Brain microvascular endothelial cell (primary cell): ENCODE results near the gene NFATC1.
"Not testable (repeated sequence)": the region's sequence is repeated elsewhere in the genome, so short reads cannot be mapped to it uniquely, and the experiment has no call there.

Experiments used
- DNase-seq: peaks from one replicate; pipeline ENCODE4 v3.0.0-alpha.2; 2020
- H3K27ac ChIP-seq: fragments of 250-450 bp; sonication (Bioruptor Pico); 2 replicates; pipeline ENCODE4 v1.5.1; 2020; ENCODE audit warnings: mild to moderate bottlenecking, moderate library complexity
- H3K27me3 ChIP-seq: fragments of 250-450 bp; sonication (Bioruptor Pico); replicated peaks from 2 replicates; pipeline ENCODE4 v1.5.1; 2020; ENCODE audit warnings: mild to moderate bottlenecking
- H3K36me3 ChIP-seq: fragments of 250-450 bp; sonication (Bioruptor Pico); replicated peaks from 2 replicates; pipeline ENCODE4 v1.5.1; 2020; ENCODE audit warnings: mild to moderate bottlenecking
- H3K4me3 ChIP-seq: 2 replicates; pipeline ENCODE4 v1.5.1; 2011; ENCODE audit warnings: low read depth, mild to moderate bottlenecking, control low read depth, low read length, moderate library complexity
- in situ Hi-C: cut with HindIII; loops from 2 replicates; pipeline ENCODE4 v1.10.0; 2017; ENCODE audit warnings: low sequenced_read_pairs, low pct_ligation_motif_present
- TF ChIP-seq, protein P1 (sequence below): IDR thresholded peaks from 2 replicates; pipeline ENCODE4 v1.5.1; 2011; ENCODE audit warnings: low read depth, mild to moderate bottlenecking, moderate library complexity, low read length, control low read depth, inconsistent platforms; ENCODE audit errors: missing control alignments

The NFATC1 gene

DNA sequence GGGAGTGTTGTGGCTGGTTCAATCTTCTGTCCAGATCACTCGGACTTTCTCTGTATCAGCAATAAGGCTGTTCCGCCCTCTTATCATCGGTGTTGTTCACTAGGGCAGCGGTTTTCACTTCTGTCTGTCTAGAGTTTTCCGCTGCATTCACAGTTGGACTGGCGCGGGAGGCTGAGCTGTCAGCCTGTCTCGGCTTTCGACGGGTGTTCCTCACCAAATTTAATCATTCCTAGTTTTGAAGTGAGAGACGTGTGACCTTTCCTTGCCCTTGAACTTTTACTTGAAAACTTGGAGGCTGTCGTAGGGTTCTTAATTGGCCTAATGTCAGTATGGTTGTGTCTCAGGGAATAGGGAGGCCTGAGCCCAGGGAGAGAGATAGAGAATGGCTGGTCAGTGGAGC lies 108.3 kb downstream of the NFATC1 start:
- Histone ChIP-seq H3K36me3 (no peaks in the 10 kb centered on the region), H3K4me3 (no peak overlapping the region), H3K27ac (no peak overlapping the region), H3K27me3 (no peaks in the 10 kb centered on the region)
- DNase-seq, result no peak
- TF ChIP-seq, protein P1, sequence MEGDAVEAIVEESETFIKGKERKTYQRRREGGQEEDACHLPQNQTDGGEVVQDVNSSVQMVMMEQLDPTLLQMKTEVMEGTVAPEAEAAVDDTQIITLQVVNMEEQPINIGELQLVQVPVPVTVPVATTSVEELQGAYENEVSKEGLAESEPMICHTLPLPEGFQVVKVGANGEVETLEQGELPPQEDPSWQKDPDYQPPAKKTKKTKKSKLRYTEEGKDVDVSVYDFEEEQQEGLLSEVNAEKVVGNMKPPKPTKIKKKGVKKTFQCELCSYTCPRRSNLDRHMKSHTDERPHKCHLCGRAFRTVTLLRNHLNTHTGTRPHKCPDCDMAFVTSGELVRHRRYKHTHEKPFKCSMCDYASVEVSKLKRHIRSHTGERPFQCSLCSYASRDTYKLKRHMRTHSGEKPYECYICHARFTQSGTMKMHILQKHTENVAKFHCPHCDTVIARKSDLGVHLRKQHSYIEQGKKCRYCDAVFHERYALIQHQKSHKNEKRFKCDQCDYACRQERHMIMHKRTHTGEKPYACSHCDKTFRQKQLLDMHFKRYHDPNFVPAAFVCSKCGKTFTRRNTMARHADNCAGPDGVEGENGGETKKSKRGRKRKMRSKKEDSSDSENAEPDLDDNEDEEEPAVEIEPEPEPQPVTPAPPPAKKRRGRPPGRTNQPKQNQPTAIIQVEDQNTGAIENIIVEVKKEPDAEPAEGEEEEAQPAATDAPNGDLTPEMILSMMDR, result no peak
- in situ Hi-C loops, result no loop called here

DNA sequence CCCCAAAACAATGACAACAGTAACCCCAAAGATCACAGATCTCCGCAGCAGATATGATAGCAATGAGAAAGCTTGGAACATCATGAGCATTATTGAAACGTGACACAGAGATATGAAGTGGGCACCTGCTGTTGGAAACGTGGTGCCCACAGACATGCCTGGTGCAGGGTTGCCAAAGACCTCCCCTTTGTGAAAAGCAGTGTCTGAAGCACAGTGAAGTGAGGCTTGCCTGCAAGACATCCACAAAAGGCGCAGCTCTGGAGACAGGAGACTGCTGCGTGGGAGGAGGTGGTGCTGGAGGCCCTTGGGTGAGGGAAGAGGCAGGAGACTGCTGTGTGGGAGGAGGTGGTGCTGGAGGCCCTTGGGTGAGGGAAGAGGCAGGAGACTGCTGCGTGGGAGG lies 108.8 kb downstream of the NFATC1 start:
- H3K36me3 ChIP-seq, in situ Hi-C loops, H3K27ac ChIP-seq, H3K4me3 ChIP-seq, DNase-seq, H3K27me3 ChIP-seq: not testable (repeated sequence)

DNA sequence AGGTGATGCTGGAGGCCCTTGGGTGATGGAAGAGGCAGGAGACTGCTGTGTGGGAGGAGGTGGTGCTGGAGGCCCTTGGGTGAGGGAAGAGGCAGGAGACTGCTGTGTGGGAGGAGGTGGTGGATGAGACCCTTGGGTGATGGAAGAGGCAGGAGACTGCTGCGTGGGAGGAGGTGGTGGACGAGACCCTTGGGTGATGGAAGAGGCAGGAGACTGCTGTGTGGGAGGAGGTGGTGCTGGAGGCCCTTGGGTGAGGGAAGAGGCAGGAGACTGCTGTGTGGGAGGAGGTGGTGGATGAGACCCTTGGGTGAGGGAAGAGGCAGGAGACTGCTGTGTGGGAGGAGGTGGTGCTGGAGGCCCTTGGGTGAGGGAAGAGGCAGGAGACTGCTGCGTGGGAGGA lies 109.7 kb downstream of the NFATC1 start:
- in situ Hi-C loops, H3K36me3 ChIP-seq, H3K27me3 ChIP-seq, H3K27ac ChIP-seq, DNase-seq, H3K4me3 ChIP-seq: not testable (repeated sequence)

DNA sequence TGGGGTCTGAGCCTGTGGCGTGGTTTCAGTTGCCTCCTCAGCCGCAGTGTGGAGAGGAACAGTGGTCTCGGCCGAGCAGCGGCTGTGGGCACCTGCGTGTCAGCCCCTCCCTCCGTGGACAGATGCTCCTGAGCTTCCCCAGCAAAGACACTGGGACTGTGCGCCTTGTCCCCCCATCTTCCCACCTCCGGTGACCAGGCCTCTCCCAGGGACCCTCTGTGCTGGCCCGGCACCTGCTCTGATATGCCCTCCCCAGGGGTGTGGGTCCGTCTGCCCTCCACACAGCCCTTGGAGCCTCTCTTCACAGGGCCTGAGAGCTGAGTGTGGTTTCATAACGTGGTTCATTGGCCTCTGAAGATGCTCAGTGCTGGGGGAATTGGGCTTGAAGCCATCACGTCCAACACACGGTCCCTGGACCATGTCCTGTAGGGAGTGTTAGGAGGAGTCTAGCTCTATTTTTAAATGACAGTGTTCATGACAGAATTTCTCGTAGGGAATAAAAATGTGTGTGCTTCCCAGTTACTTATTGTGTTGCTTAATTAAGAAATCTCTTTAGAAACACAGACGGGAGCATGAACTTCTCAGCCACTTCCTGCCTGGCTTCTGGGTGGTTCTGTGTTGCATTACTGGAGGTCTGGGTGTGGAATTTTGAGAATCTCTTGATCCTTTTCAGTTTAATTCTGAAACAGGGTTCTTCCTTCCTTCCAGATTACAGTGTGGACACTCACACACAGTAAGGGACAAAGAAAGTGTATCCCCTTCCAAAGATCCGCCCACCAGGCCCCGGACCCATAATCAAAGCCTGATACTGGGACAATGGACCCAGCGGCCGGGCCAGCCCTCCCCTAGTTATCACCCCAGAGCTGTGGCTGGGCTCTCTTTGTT lies 110.7 kb downstream of the NFATC1 start:
- no peak for DNase-seq
- H3K27me3 ChIP-seq, result no peaks in the 10 kb centered on the region
- H3K36me3 ChIP-seq, result no peaks in the 10 kb centered on the region
- in situ Hi-C loops, result no loop called here
- H3K27ac ChIP-seq, result no peak overlapping the region
- TF ChIP-seq, protein P1, result no peak
- H3K4me3 ChIP-seq, result no peak overlapping the region

DNA sequence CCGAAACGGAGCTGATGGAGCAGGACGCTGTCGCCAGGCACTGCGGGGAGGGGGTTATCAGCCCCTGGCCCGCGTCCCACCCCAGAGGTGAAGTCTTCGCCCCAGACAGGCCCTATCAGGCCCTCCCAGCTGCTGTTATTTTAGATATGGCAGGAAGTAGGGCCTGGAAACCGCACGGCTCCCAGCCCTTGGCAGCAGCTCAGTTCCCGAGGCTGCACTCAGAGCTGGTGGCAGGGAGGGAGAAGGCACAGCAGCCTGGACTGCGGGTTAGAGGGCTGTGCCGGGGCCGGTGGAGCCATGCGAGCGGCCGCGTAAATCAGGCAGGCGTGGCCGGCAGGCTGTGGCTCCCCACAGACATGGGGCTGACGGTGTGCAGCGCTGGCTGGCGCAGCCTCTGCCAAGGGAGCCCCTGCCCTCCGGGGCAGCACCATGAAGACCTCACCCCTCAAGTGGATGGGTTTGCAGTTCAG lies 111.4 kb downstream of the NFATC1 start:
- Histone ChIP-seq H3K27me3 (no peaks in the 10 kb centered on the region), H3K27ac (no peak overlapping the region), H3K36me3 (no peaks in the 10 kb centered on the region), H3K4me3 (no peak overlapping the region)
- in situ Hi-C loops, result no loop called here
- TF ChIP-seq, protein P1, result no peak
- DNase-seq, result peak; percentile 29

DNA sequence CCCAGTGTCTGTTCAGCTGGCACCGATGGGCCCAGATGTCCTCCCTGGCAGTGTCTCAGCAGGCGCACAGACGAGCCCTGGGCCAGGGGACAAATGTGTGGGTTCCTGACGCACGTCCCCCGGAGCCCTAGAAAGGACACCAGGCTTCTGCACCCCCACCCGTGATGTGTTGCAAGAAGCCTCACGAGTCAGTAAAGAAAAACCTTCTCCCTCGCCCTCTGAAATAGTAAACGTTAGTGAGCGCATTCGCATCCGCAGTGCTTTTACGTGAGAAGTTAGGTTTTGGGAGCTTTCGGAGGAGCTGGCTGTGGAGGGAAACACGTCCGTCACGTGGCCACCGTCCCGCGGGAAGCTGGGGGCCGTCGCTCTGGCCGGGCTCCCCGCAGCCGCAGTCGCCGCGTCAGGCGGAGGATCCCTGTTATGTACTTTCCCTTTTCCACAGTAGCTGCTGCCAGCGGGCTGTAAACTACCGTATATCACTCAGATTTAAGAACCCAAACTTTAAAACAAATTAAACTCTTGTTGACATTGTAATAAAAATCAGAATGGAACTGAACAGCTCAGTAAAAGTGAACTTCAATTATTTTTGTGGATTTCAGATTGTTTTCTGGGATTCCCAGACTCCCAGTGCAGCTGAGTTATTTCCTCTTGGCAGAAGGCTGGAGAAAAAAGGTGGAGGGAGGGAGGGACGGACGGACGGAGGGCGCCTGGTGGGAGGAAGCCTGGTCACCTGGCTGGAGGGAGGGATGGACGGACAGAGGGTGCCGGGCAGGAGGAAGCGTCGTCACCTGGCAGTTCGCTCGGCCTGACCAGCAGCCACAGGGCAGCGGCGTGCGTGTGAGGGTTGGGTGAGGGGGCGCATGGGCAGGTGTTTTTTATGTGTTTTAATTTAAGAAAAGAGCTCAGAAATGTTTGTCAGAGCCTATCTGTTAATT lies 112.1 kb downstream of the NFATC1 start:
- Histone ChIP-seq H3K27me3 (no peaks in the 10 kb centered on the region), H3K27ac (no peak overlapping the region), H3K36me3 (no peaks in the 10 kb centered on the region), H3K4me3 (peak overlapping the region; percentile 3)
- TF ChIP-seq, protein P1, result no peak
- in situ Hi-C loops, result no loop called here
- DNase-seq, result peak; percentile 28
